Stimulated activated naive CD8-positive, alpha-beta T cell treated with anti-CD3 and anti-CD28 coated beads, Interleukin-15, amount 100 ng/mL, for 72 hours (primary cell): Measurements from ENCODE around the gene MAP2K3.
"Not testable (repeated sequence)": the region's sequence is repeated elsewhere in the genome, so short reads cannot be mapped to it uniquely, and the experiment has no call there.

Experiments used
- ATAC-seq: fragments of 150-1000 bp; cut with Tn5 transposase; 2 replicates; pipeline ENCODE4 v1.10.0; 2021; ENCODE audit warnings: mild to moderate bottlenecking, moderate library complexity
- DNase-seq, 2 donors: peaks; one replicate each; pipeline ENCODE4 v3.0.0; 2021 to 2022
- H3K27ac Mint-ChIP-seq, 2 donors: one replicate each; pipeline ENCODE4 v1.8.0; 2022; ENCODE audit warnings: mild to moderate bottlenecking in 2 of 2, mixed read lengths in 2 of 2, moderate library complexity in 2 of 2
- H3K27me3 Mint-ChIP-seq: one replicate; pipeline ENCODE4 v1.8.0; 2022; ENCODE audit warnings: mixed read lengths
- H3K4me1 Mint-ChIP-seq: one replicate; pipeline ENCODE4 v1.8.0; 2022; ENCODE audit warnings: mild to moderate bottlenecking, mixed read lengths
- H3K4me3 Mint-ChIP-seq, 2 donors: one replicate each; pipeline ENCODE4 v1.8.0; 2022; ENCODE audit warnings: mild to moderate bottlenecking in 2 of 2, mixed read lengths in 2 of 2, moderate library complexity in 1 of 2
- H3K9me3 Mint-ChIP-seq, 2 donors: one replicate each; pipeline ENCODE4 v1.8.0; 2022; ENCODE audit warnings: mixed read lengths in 2 of 2

The MAP2K3 gene

GRCh38 chr17:21339571-21339970 lies 55.1 kb downstream of the MAP2K3 start:
- H3K4me3 Mint-ChIP-seq, H3K4me1 Mint-ChIP-seq, H3K27me3 Mint-ChIP-seq, DNase-seq, H3K27ac Mint-ChIP-seq, H3K9me3 Mint-ChIP-seq, ATAC-seq: not testable (repeated sequence)

- H3K27ac Mint-ChIP-seq, H3K27me3 Mint-ChIP-seq, H3K4me1 Mint-ChIP-seq, DNase-seq, H3K4me3 Mint-ChIP-seq, H3K9me3 Mint-ChIP-seq, ATAC-seq: not testable (repeated sequence)
Observed at GRCh38 chr17:21340407-21340806, 55.9 kb downstream of the MAP2K3 start.

- not testable (repeated sequence) for H3K4me3 Mint-ChIP-seq, ATAC-seq, H3K27ac Mint-ChIP-seq, H3K27me3 Mint-ChIP-seq, H3K9me3 Mint-ChIP-seq, H3K4me1 Mint-ChIP-seq, DNase-seq
Observed at GRCh38 chr17:21341279-21341678, 56.8 kb downstream of the MAP2K3 start.

- DNase-seq, ATAC-seq, H3K27me3 Mint-ChIP-seq, H3K4me1 Mint-ChIP-seq, H3K4me3 Mint-ChIP-seq, H3K27ac Mint-ChIP-seq, H3K9me3 Mint-ChIP-seq: not testable (repeated sequence)
Observed at GRCh38 chr17:21341925-21342540, 57.5 kb downstream of the MAP2K3 start.

GRCh38 chr17:21343061-21343949 lies 58.8 kb downstream of the MAP2K3 start:
- not testable (repeated sequence) for H3K27ac Mint-ChIP-seq, DNase-seq, ATAC-seq, H3K4me3 Mint-ChIP-seq, H3K27me3 Mint-ChIP-seq, H3K9me3 Mint-ChIP-seq, H3K4me1 Mint-ChIP-seq

GRCh38 chr17:21344801-21345200 lies 60.3 kb downstream of the MAP2K3 start:
- not testable (repeated sequence) for ATAC-seq, H3K4me1 Mint-ChIP-seq

GRCh38 chr17:21345236-21345635 lies 60.7 kb downstream of the MAP2K3 start:
- no peaks in the 10 kb centered on the region for H3K4me1 Mint-ChIP-seq
- ATAC-seq: peak; percentile 22
- no peak overlapping the region for H3K4me3 Mint-ChIP-seq
- H3K9me3 Mint-ChIP-seq: no peaks in the 10 kb centered on the region
- H3K27ac Mint-ChIP-seq: no peak overlapping the region
- no peaks in the 10 kb centered on the region for H3K27me3 Mint-ChIP-seq
- DNase-seq: no peak

More at GRCh38 chr17:21344801-21345200, 60.3 kb downstream of the MAP2K3 start:
- H3K9me3 Mint-ChIP-seq, H3K27me3 Mint-ChIP-seq, H3K27ac Mint-ChIP-seq, DNase-seq, H3K4me3 Mint-ChIP-seq: not testable (repeated sequence)

GRCh38 chr17:21346107-21346506 lies 61.6 kb downstream of the MAP2K3 start:
- ATAC-seq: not testable (repeated sequence)

GRCh38 chr17:21346651-21347250 lies 62.2 kb downstream of the MAP2K3 start:
- ATAC-seq, H3K27ac Mint-ChIP-seq, H3K9me3 Mint-ChIP-seq, H3K4me1 Mint-ChIP-seq, H3K27me3 Mint-ChIP-seq, H3K4me3 Mint-ChIP-seq, DNase-seq: not testable (repeated sequence)

More at GRCh38 chr17:21346107-21346506, 61.6 kb downstream of the MAP2K3 start:
- not testable (repeated sequence) for DNase-seq, H3K27me3 Mint-ChIP-seq, H3K4me1 Mint-ChIP-seq, H3K27ac Mint-ChIP-seq, H3K4me3 Mint-ChIP-seq, H3K9me3 Mint-ChIP-seq

GRCh38 chr17:21347660-21348059 lies 63.1 kb downstream of the MAP2K3 start:
- H3K4me1 Mint-ChIP-seq, DNase-seq, H3K9me3 Mint-ChIP-seq, H3K27ac Mint-ChIP-seq, H3K27me3 Mint-ChIP-seq, H3K4me3 Mint-ChIP-seq, ATAC-seq: not testable (repeated sequence)

GRCh38 chr17:21348081-21348925 lies 63.8 kb downstream of the MAP2K3 start:
- not testable (repeated sequence) for H3K4me1 Mint-ChIP-seq, H3K27ac Mint-ChIP-seq, H3K4me3 Mint-ChIP-seq, H3K9me3 Mint-ChIP-seq, DNase-seq, H3K27me3 Mint-ChIP-seq, ATAC-seq

GRCh38 chr17:21348926-21349261 lies 64.4 kb downstream of the MAP2K3 start:
- H3K4me3 Mint-ChIP-seq, H3K4me1 Mint-ChIP-seq, H3K9me3 Mint-ChIP-seq, ATAC-seq, DNase-seq, H3K27ac Mint-ChIP-seq, H3K27me3 Mint-ChIP-seq: not testable (repeated sequence)

GRCh38 chr17:21349358-21350050 lies 65.0 kb downstream of the MAP2K3 start:
- not testable (repeated sequence) for H3K9me3 Mint-ChIP-seq, H3K4me1 Mint-ChIP-seq, H3K4me3 Mint-ChIP-seq, DNase-seq, ATAC-seq, H3K27me3 Mint-ChIP-seq
- peak overlapping the region in 1 of 2 donors; percentile 59 for H3K27ac Mint-ChIP-seq

- not testable (repeated sequence) for H3K27me3 Mint-ChIP-seq, H3K9me3 Mint-ChIP-seq, H3K27ac Mint-ChIP-seq, H3K4me1 Mint-ChIP-seq, DNase-seq, H3K4me3 Mint-ChIP-seq, ATAC-seq
Observed at GRCh38 chr17:21350495-21350894, 66.0 kb downstream of the MAP2K3 start.
